IPS-20b (cell line): Measurements from ENCODE around the gene CHERP.
"Not testable (repeated sequence)": the region's sequence is repeated elsewhere in the genome, so short reads cannot be mapped to it uniquely, and the experiment has no call there.

ENCODE experiments used
- H3K27ac ChIP-seq: one replicate; pipeline ENCODE4 v1.5.1; 2013; ENCODE audit warnings: low read length
- H3K27me3 ChIP-seq: 2 replicates; pipeline ENCODE4 v1.6.1; 2013; ENCODE audit warnings: mild to moderate bottlenecking, low read length, inconsistent platforms; ENCODE audit not compliant: insufficient read depth
- H3K36me3 ChIP-seq: 2 replicates; pipeline ENCODE4 v1.6.1; 2013; ENCODE audit warnings: low read depth, mild to moderate bottlenecking, inconsistent platforms, low read length, moderate library complexity; ENCODE audit not compliant: insufficient read depth
- H3K4me1 ChIP-seq: 2 replicates; pipeline ENCODE4 v1.6.1; 2013; ENCODE audit warnings: mild to moderate bottlenecking, control low read depth, inconsistent platforms, low read length, moderate library complexity; ENCODE audit not compliant: insufficient read depth
- H3K4me3 ChIP-seq: 2 replicates; pipeline ENCODE4 v1.5.1; 2013; ENCODE audit warnings: mild to moderate bottlenecking, low read length, inconsistent platforms
- H3K9ac ChIP-seq: 2 replicates; pipeline ENCODE4 v1.6.1; 2013; ENCODE audit warnings: low read depth, mild to moderate bottlenecking, inconsistent platforms, low read length, moderate library complexity
- H3K9me3 ChIP-seq: 2 replicates; pipeline ENCODE4 v1.6.1; 2013; ENCODE audit warnings: mild to moderate bottlenecking, low read depth, low read length, inconsistent platforms; ENCODE audit not compliant: insufficient read depth

CHERP gene

DNA sequence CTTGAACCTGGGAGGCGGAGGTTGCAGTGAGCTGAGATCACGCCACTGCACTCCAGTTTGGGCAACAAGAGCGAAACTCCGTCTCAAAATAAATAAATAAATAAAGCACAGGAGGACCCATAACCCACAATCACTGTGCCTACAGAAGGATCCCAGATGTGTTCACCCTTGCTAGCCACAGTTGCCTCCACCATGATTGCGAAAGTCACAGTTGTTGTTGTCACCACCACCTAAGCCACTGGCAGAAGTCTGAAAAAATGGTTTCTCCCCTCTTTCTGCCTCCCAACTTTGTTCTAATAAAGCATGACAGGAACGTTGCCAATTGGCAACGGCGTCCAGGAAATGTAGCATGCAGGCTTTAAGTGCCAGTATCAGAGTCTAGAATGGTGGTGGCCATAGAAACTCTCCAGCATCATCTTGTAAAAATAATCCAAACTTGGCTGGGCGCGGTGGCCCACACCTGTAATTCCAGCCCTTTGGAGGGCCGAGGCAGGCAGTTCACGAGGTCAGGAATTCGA is 68.3 kb downstream of the CHERP start:
- no peaks in the 10 kb centered on the region for H3K36me3 ChIP-seq
- peaks cover 3% of the 10 kb centered on the region; the same call in 1 of the 2 replicates for H3K4me1 ChIP-seq
- no peak overlapping the region for H3K9ac ChIP-seq
- no peaks in the 10 kb centered on the region for H3K9me3 ChIP-seq
- no peaks in the 10 kb centered on the region for H3K27me3 ChIP-seq
- H3K4me3 ChIP-seq, result no peak overlapping the region
- no peak overlapping the region for H3K27ac ChIP-seq

DNA sequence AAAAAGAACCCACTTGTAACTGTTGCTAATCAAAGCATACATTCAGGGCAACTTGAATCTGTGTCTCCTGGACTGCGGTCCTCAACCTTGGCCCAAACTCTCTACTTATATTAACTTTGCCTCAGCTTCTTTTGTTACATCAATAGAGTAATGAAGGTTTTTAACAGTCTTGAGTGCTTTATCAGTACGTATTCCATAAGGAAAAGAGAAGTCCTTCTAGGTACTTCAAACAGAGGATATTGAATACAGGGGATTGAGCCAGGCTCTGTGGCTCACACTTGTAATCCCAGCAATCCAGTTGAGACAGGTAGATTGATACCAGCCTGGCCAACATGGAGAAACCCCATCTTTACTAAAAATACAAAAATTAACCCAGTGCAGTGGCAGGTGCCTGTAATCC is 69.2 kb downstream of the CHERP start:
- no peaks in the 10 kb centered on the region for H3K36me3 ChIP-seq
- no peaks in the 10 kb centered on the region for H3K9me3 ChIP-seq
- no peak overlapping the region for H3K27ac ChIP-seq
- no peaks in the 10 kb centered on the region for H3K27me3 ChIP-seq
- H3K4me1 ChIP-seq, result peaks cover 3% of the 10 kb centered on the region; the same call in 1 of the 2 replicates
- no peak overlapping the region for H3K9ac ChIP-seq
- H3K4me3 ChIP-seq, result no peak overlapping the region

DNA sequence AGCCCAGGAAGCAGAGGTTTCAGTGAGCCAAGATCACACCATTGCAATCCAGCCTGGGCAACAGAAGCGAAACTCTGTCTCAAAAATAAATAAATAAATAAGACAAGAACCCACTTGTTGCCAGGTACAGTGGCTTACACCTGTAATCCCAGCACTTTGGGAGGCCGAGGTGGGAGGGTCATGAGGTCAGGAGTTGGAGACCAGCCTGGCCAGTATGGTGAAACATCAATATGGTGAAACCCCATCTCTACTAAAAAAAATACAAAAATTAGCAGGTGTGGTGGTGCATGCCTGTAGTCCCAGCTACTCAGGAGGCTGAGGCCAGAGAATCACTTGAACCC is 69.7 kb downstream of the CHERP start:
- not testable (repeated sequence) for H3K27ac ChIP-seq, H3K9me3 ChIP-seq, H3K27me3 ChIP-seq, H3K4me1 ChIP-seq, H3K36me3 ChIP-seq
- peak overlapping the region; percentile 85 for H3K4me3 ChIP-seq
- H3K9ac ChIP-seq, result peak overlapping the region; percentile 84; the same call in 1 of the 2 replicates

DNA sequence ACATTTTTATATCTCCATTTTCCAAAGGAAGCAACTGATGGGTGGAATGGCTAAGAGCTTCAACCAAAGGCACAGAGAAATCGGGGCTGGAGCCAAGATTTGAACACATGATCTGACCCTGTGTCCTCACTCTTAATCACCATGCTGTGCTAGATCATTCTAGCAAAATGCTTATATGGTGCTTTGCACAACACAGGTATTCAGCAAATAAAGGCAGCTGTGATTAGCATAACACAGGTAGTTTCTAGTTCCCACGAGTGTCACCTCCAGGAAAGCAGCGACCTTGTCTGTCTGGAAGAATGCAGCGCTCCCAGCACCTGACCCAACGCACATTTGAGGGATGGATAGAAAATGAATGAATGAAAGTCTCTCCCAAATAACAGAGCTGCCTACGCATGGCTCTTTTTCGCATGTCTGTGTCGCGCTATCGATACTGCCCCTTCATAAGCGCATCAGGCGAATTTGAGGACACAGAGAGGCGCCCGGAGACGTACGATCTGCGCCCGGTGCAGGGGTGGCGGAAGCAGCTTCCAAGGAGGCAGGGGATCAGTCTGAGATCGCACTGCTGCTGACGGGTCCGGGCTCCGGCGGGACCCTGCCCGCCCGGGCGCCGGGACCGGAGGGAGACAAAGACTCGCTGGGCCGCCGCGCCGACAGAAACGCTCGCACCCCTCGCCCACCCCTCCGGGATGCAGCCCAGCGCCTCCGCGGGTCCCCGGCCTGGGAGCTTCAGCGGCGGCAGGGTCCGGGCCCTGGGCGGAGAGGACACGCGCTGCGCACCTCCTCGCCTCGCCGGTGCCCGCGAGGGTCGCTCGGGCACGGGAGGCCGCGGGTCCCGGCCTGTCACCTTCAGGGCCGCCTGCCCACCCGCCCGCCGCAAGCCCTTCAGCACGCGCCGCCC is 71.1 kb downstream of the CHERP start:
- H3K27ac ChIP-seq, result no peak overlapping the region
- H3K9me3 ChIP-seq, result no peaks in the 10 kb centered on the region

DNA sequence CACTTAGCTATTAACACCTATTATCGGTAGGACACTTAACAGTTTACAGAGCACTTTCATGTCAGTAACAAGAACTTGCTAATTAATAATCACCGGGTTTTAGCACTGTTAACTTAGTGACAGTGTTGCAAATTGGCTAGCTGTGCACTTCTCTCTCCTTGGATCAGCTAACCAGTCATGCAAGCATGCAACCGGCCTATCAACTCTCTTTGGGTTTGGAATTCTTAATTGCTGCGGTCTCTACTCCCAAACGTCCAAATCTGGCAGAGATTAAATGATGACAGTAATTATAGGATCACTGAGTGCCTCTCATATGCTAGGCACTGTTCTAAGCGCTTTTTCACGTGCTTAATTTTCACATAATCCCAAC is 71.7 kb downstream of the CHERP start:
- H3K9me3 ChIP-seq, result no peaks in the 10 kb centered on the region
- no peak overlapping the region for H3K9ac ChIP-seq
- no peaks in the 10 kb centered on the region for H3K36me3 ChIP-seq
- no peak overlapping the region for H3K27ac ChIP-seq
- no peaks in the 10 kb centered on the region for H3K27me3 ChIP-seq
- peaks cover 3% of the 10 kb centered on the region; the same call in 1 of the 2 replicates for H3K4me1 ChIP-seq
- H3K4me3 ChIP-seq, result peak overlapping the region; percentile 85

More for the DNA sequence above, 71.1 kb downstream of the CHERP start:
- Histone ChIP-seq H3K36me3 (no peaks in the 10 kb centered on the region), H3K4me1 (peaks cover 3% of the 10 kb centered on the region; the same call in 1 of the 2 replicates), H3K9ac (peak overlapping the region; percentile 77), H3K4me3 (peak overlapping the region; percentile 85), H3K27me3 (no peaks in the 10 kb centered on the region)
